Inferior parietal cortex (tissue), 1 donor: ENCODE measurements around the gene FAM170B.

Experiments
- DNase-seq: peaks from one replicate; pipeline ENCODE4 v3.0.0-alpha.2; 2016; ENCODE audit errors: extremely low spot score

The FAM170B gene

GRCh38 chr10:49123981-49124950, 9.6 kb downstream of the FAM170B start:
- no peak for DNase-seq

GRCh38 chr10:49120911-49121310, 12.9 kb downstream of the FAM170B start:
- DNase-seq = no peak

GRCh38 chr10:49119746-49120145, 14.1 kb downstream of the FAM170B start:
- DNase-seq = no peak

GRCh38 chr10:49118430-49119074, 15.3 kb downstream of the FAM170B start:
- DNase-seq = no peak

GRCh38 chr10:49117376-49118070, 16.3 kb downstream of the FAM170B start:
- DNase-seq = no peak

GRCh38 chr10:49116509-49117375, 17.1 kb downstream of the FAM170B start:
- no peak for DNase-seq

- DNase-seq = no peak
Observed at GRCh38 chr10:49115796-49116508, 17.9 kb downstream of the FAM170B start.

- DNase-seq = no peak
Observed at GRCh38 chr10:49115015-49115795, 18.6 kb downstream of the FAM170B start, which contains the start of gene VSTM4. TSS of gene VSTM4 (minus strand) at chr10:49115522. CDS start at chr10:49115485, 37 bp downstream.

GRCh38 chr10:49114718-49115014, 19.2 kb downstream of the FAM170B start:
- no peak for DNase-seq

GRCh38 chr10:49113741-49114141, 20.1 kb downstream of the FAM170B start:
- no peak for DNase-seq

GRCh38 chr10:49112851-49113250, 21.0 kb downstream of the FAM170B start:
- DNase-seq = no peak

GRCh38 chr10:49112098-49112497, 21.7 kb downstream of the FAM170B start:
- no peak for DNase-seq

GRCh38 chr10:49111320-49111698, 22.5 kb downstream of the FAM170B start:
- DNase-seq = no peak

- no peak for DNase-seq
Observed at GRCh38 chr10:49110684-49111319, 23.0 kb downstream of the FAM170B start.

- no peak for DNase-seq
Observed at GRCh38 chr10:49109669-49110340, 24.0 kb downstream of the FAM170B start.

GRCh38 chr10:49108656-49109055, 25.2 kb downstream of the FAM170B start:
- no peak for DNase-seq

GRCh38 chr10:49107887-49108267, 25.9 kb downstream of the FAM170B start:
- no peak for DNase-seq

GRCh38 chr10:49107111-49107886, 26.5 kb downstream of the FAM170B start:
- no peak for DNase-seq
